WTC11 (cell line): ENCODE data around the gene CDK6. TPM values are rescaled to one million over a fixed set of nuclear protein-coding genes. Genes with fewer than 3 reads are reported as not detected.

Experiments
- ATAC-seq: fragments of 200-7000 bp; cut with Tn5 transposase; 2 replicates; pipeline ENCODE4 v1.10.0; 2021; ENCODE audit warnings: mild to moderate bottlenecking, moderate library complexity
- CTCF ChIA-PET: fragments of 300-600 bp; sonication (Branson Sonifier 250); formaldehyde crosslinking; loops from one replicate; lab custom pipeline; 2021; ENCODE audit warnings: antibody characterized with exemption; lab: Charles Lee
- POLR2A ChIA-PET: fragments of 350-600 bp; sonication (Branson Sonifier 250); formaldehyde crosslinking; loops from one replicate; lab custom pipeline; 2021; ENCODE audit warnings: antibody characterized with exemption; lab: Charles Lee
- DNase-seq: peaks from one replicate; pipeline ENCODE4 v3.0.0; 2021; ENCODE audit warnings: low spot score
- H3K27ac Mint-ChIP-seq: 2 replicates; pipeline ENCODE4 v1.8.0; 2021; ENCODE audit warnings: mixed read lengths
- H3K27me3 Mint-ChIP-seq: 2 replicates; pipeline ENCODE4 v1.8.0; 2021; ENCODE audit warnings: low read depth, mild to moderate bottlenecking, moderate library complexity, mixed read lengths
- H3K36me3 Mint-ChIP-seq: 2 replicates; pipeline ENCODE4 v1.8.0; 2021; ENCODE audit warnings: mixed read lengths
- H3K4me1 Mint-ChIP-seq: 2 replicates; pipeline ENCODE4 v1.8.0; 2022; ENCODE audit warnings: mixed read lengths
- H3K4me3 Mint-ChIP-seq: 2 replicates; pipeline ENCODE4 v1.8.0; 2021; ENCODE audit warnings: mild to moderate bottlenecking, moderate library complexity, mixed read lengths
- H3K9me3 Mint-ChIP-seq: 2 replicates; pipeline ENCODE4 v1.8.0; 2021; ENCODE audit warnings: mixed read lengths
- CREB1 ChIP-seq: sonication (generic); formaldehyde crosslinking; IDR thresholded peaks from 2 replicates; pipeline ENCODE4 v1.8.0; 2023; ENCODE audit warnings: mild to moderate bottlenecking, missing genetic modification reagents
- ELF4 ChIP-seq: sonication (generic); formaldehyde crosslinking; IDR thresholded peaks from 2 replicates; pipeline ENCODE4 v1.8.1; 2022; ENCODE audit warnings: low read depth, mild to moderate bottlenecking, moderate library complexity, missing genetic modification reagents
- ETV6 ChIP-seq: sonication (generic); formaldehyde crosslinking; IDR thresholded peaks from 2 replicates; pipeline ENCODE4 v1.8.1; 2022; ENCODE audit warnings: mild to moderate bottlenecking, missing genetic modification reagents
- FOXK1 ChIP-seq: sonication (generic); formaldehyde crosslinking; IDR thresholded peaks from 2 replicates; pipeline ENCODE4 v1.8.0; 2022; ENCODE audit warnings: mild to moderate bottlenecking, moderate library complexity, missing genetic modification reagents
- MXD4 ChIP-seq: fragments of 250-450 bp; sonication (Bioruptor Pico); IDR thresholded peaks from 2 replicates; pipeline ENCODE4 v1.8.0; 2021; ENCODE audit warnings: mild to moderate bottlenecking, moderate library complexity, borderline replicate concordance
- RORB ChIP-seq: fragments of 250-450 bp; sonication (Bioruptor Pico); IDR thresholded peaks from 2 replicates; pipeline ENCODE4 v1.9.0; 2021; ENCODE audit warnings: mild to moderate bottlenecking
- ZNF317 ChIP-seq: sonication (generic); formaldehyde crosslinking; IDR thresholded peaks from 2 replicates; pipeline ENCODE4 v1.8.1; 2023; ENCODE audit warnings: low read depth, mild to moderate bottlenecking, moderate library complexity, missing genetic modification reagents, borderline replicate concordance
- ZNF416 ChIP-seq: fragments of 250-450 bp; sonication (Bioruptor Pico); IDR thresholded peaks from 2 replicates; pipeline ENCODE4 v1.9.0; 2021; ENCODE audit warnings: mild to moderate bottlenecking, inconsistent platforms
- total RNA-seq: library from RNA; stranded (reverse); gene quantifications from 3 replicates; pipeline ENCODE4 v1.2.3, GENCODE V29; 2021
- TF ChIP-seq, protein P1 (sequence below): sonication (generic); formaldehyde crosslinking; IDR thresholded peaks from 2 replicates; pipeline ENCODE4 v1.8.0; 2022; ENCODE audit warnings: missing genetic modification reagents
- TF ChIP-seq, protein P2 (sequence below): sonication (generic); formaldehyde crosslinking; IDR thresholded peaks from 2 replicates; pipeline ENCODE4 v1.8.1; 2022; ENCODE audit warnings: missing genetic modification reagents, borderline replicate concordance
- TF ChIP-seq, protein P3 (sequence below): sonication (generic); formaldehyde crosslinking; IDR thresholded peaks from 2 replicates; pipeline ENCODE4 v1.8.1; 2023; ENCODE audit warnings: mild to moderate bottlenecking, missing genetic modification reagents
- TF ChIP-seq, protein P4 (sequence below): fragments of 250-450 bp; sonication (Bioruptor Pico); IDR thresholded peaks from 2 replicates; pipeline ENCODE4 v1.9.0; 2021; ENCODE audit warnings: mild to moderate bottlenecking
- TF ChIP-seq, protein P5 (sequence below): sonication (generic); formaldehyde crosslinking; IDR thresholded peaks from 2 replicates; pipeline ENCODE4 v1.8.0; 2022; ENCODE audit warnings: mild to moderate bottlenecking, missing genetic modification reagents
- TF ChIP-seq, protein P6 (sequence below): sonication (generic); formaldehyde crosslinking; IDR thresholded peaks from 2 replicates; pipeline ENCODE4 v1.8.1; 2023; ENCODE audit warnings: mild to moderate bottlenecking, missing genetic modification reagents, moderate library complexity
- TF ChIP-seq, protein P7 (sequence below): sonication (generic); formaldehyde crosslinking; IDR thresholded peaks from 2 replicates; pipeline ENCODE4 v1.8.0; 2022; ENCODE audit warnings: mild to moderate bottlenecking, missing genetic modification reagents
- TF ChIP-seq, protein P8 (sequence below): sonication (generic); formaldehyde crosslinking; IDR thresholded peaks from 2 replicates; pipeline ENCODE4 v1.8.1; 2023; ENCODE audit warnings: mild to moderate bottlenecking, missing genetic modification reagents, moderate library complexity
- TF ChIP-seq, protein P9 (sequence below): sonication (generic); formaldehyde crosslinking; IDR thresholded peaks from 2 replicates; pipeline ENCODE4 v1.8.0; 2022; ENCODE audit warnings: mild to moderate bottlenecking, missing genetic modification reagents

The CDK6 gene
- total RNA-seq, 1 experiment from 2014 or later = 47.2 TPM

DNA sequence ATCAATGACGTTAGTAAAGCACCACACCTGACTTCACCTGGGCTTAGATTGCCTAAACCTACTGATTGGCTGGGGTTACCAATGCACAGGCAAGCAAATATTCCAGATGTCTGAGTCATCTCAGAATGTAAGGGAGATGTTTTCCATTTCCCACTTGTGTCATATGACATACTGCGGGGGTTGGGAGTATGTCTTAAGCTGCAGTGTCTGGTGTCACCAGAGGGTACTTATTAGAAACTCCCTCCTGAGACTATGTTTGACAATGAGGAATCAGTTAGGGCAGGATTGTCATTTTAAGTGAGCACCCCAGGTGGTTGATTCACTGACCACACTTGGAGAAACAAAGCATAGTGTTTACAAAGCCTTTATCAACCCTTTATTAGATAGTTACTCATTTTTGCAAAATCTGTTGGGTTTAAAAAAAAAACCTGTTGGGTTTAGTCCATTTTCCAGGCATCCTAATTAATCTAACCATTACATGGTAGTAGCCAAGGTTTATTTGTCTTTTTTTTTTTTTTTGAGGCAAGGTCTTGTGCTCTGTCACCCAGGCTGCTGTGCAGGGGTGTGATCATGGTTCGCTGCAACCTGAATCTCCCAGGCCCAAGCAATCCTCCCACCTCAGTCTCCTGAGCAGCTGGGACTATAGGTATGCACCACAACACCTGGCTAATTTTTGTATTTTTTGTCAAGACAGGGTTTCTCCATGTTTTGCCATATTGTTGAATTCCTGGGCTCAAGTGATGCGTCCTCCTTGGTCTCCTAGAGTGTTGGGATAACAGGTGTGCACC is 72.5 kb downstream of the CDK6 start:
- ATAC-seq = peak; percentile 88
- 0 out of 2 replicates have a peak, but pooled peaks cover 5% of the 10 kb centered on the region for H3K9me3 Mint-ChIP-seq
- CTCF ChIA-PET = no interaction called here
- no peak for TF ChIP-seq ELF4
- TF ChIP-seq, protein P1, sequence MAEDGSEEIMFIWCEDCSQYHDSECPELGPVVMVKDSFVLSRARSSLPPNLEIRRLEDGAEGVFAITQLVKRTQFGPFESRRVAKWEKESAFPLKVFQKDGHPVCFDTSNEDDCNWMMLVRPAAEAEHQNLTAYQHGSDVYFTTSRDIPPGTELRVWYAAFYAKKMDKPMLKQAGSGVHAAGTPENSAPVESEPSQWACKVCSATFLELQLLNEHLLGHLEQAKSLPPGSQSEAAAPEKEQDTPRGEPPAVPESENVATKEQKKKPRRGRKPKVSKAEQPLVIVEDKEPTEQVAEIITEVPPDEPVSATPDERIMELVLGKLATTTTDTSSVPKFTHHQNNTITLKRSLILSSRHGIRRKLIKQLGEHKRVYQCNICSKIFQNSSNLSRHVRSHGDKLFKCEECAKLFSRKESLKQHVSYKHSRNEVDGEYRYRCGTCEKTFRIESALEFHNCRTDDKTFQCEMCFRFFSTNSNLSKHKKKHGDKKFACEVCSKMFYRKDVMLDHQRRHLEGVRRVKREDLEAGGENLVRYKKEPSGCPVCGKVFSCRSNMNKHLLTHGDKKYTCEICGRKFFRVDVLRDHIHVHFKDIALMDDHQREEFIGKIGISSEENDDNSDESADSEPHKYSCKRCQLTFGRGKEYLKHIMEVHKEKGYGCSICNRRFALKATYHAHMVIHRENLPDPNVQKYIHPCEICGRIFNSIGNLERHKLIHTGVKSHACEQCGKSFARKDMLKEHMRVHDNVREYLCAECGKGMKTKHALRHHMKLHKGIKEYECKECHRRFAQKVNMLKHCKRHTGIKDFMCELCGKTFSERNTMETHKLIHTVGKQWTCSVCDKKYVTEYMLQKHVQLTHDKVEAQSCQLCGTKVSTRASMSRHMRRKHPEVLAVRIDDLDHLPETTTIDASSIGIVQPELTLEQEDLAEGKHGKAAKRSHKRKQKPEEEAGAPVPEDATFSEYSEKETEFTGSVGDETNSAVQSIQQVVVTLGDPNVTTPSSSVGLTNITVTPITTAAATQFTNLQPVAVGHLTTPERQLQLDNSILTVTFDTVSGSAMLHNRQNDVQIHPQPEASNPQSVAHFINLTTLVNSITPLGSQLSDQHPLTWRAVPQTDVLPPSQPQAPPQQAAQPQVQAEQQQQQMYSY (CRISPR knock-in tag) = no peak
- TF ChIP-seq ETV6 (CRISPR knock-in tag) = peak; percentile 60; the same call in 1 of the 2 replicates
- no peak for TF ChIP-seq ZNF416 (CRISPR knock-in tag)
- TF ChIP-seq, protein P2, sequence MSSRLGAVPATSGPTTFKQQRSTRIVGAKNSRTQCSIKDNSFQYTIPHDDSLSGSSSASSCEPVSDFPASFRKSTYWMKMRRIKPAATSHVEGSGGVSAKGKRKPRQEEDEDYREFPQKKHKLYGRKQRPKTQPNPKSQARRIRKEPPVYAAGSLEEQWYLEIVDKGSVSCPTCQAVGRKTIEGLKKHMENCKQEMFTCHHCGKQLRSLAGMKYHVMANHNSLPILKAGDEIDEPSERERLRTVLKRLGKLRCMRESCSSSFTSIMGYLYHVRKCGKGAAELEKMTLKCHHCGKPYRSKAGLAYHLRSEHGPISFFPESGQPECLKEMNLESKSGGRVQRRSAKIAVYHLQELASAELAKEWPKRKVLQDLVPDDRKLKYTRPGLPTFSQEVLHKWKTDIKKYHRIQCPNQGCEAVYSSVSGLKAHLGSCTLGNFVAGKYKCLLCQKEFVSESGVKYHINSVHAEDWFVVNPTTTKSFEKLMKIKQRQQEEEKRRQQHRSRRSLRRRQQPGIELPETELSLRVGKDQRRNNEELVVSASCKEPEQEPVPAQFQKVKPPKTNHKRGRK (CRISPR knock-in tag) = no peak
- TF ChIP-seq, protein P3, sequence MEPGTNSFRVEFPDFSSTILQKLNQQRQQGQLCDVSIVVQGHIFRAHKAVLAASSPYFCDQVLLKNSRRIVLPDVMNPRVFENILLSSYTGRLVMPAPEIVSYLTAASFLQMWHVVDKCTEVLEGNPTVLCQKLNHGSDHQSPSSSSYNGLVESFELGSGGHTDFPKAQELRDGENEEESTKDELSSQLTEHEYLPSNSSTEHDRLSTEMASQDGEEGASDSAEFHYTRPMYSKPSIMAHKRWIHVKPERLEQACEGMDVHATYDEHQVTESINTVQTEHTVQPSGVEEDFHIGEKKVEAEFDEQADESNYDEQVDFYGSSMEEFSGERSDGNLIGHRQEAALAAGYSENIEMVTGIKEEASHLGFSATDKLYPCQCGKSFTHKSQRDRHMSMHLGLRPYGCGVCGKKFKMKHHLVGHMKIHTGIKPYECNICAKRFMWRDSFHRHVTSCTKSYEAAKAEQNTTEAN (CRISPR knock-in tag) = no peak
- no peak for TF ChIP-seq RORB
- TF ChIP-seq, protein P4, sequence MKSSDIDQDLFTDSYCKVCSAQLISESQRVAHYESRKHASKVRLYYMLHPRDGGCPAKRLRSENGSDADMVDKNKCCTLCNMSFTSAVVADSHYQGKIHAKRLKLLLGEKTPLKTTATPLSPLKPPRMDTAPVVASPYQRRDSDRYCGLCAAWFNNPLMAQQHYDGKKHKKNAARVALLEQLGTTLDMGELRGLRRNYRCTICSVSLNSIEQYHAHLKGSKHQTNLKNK (CRISPR knock-in tag) = 0 out of 2 replicates have a peak, but pooled peaks have one; percentile 26
- TF ChIP-seq, protein P5, sequence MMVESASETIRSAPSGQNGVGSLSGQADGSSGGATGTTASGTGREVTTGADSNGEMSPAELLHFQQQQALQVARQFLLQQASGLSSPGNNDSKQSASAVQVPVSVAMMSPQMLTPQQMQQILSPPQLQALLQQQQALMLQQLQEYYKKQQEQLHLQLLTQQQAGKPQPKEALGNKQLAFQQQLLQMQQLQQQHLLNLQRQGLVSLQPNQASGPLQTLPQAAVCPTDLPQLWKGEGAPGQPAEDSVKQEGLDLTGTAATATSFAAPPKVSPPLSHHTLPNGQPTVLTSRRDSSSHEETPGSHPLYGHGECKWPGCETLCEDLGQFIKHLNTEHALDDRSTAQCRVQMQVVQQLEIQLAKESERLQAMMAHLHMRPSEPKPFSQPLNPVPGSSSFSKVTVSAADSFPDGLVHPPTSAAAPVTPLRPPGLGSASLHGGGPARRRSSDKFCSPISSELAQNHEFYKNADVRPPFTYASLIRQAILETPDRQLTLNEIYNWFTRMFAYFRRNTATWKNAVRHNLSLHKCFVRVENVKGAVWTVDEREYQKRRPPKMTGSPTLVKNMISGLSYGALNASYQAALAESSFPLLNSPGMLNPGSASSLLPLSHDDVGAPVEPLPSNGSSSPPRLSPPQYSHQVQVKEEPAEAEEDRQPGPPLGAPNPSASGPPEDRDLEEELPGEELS (CRISPR knock-in tag) = peak; percentile 81; the same call in 1 of the 2 replicates
- no peak for TF ChIP-seq CREB1 (CRISPR knock-in tag)
- no peak for TF ChIP-seq MXD4 (CRISPR knock-in tag)
- TF ChIP-seq, protein P6, sequence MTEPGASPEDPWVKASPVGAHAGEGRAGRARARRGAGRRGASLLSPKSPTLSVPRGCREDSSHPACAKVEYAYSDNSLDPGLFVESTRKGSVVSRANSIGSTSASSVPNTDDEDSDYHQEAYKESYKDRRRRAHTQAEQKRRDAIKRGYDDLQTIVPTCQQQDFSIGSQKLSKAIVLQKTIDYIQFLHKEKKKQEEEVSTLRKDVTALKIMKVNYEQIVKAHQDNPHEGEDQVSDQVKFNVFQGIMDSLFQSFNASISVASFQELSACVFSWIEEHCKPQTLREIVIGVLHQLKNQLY = no peak
- TF ChIP-seq, protein P7, sequence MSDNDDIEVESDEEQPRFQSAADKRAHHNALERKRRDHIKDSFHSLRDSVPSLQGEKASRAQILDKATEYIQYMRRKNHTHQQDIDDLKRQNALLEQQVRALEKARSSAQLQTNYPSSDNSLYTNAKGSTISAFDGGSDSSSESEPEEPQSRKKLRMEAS (CRISPR knock-in tag) = no peak
- TF ChIP-seq, protein P8, sequence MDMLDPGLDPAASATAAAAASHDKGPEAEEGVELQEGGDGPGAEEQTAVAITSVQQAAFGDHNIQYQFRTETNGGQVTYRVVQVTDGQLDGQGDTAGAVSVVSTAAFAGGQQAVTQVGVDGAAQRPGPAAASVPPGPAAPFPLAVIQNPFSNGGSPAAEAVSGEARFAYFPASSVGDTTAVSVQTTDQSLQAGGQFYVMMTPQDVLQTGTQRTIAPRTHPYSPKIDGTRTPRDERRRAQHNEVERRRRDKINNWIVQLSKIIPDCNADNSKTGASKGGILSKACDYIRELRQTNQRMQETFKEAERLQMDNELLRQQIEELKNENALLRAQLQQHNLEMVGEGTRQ (CRISPR knock-in tag) = peak; percentile 72
- TF ChIP-seq FOXK1 (CRISPR knock-in tag) = peak; percentile 63; the same call in 1 of the 2 replicates
- peak; percentile 97 for TF ChIP-seq ZNF317 (CRISPR knock-in tag)
- TF ChIP-seq, protein P9, sequence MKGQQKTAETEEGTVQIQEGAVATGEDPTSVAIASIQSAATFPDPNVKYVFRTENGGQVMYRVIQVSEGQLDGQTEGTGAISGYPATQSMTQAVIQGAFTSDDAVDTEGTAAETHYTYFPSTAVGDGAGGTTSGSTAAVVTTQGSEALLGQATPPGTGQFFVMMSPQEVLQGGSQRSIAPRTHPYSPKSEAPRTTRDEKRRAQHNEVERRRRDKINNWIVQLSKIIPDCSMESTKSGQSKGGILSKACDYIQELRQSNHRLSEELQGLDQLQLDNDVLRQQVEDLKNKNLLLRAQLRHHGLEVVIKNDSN (CRISPR knock-in tag) = peak; percentile 69; the same call in 1 of the 2 replicates
- TF ChIP-seq, all 79 proteins: peak for 7
- peak; percentile 54 for DNase-seq
- H3K36me3 Mint-ChIP-seq = no peaks in the 10 kb centered on the region; the same call in 1 of the 2 replicates
- H3K4me1 Mint-ChIP-seq = peaks cover 82% of the 10 kb centered on the region
- H3K27me3 Mint-ChIP-seq = no peaks in the 10 kb centered on the region; the same call in 1 of the 2 replicates
- peak overlapping the region; percentile 97 for H3K27ac Mint-ChIP-seq
- POLR2A ChIA-PET = no interaction called here
- H3K4me3 Mint-ChIP-seq = peak overlapping the region; percentile 44
